ENCODE measurements around the gene CEP89.
"Not testable (repeated sequence)": the region's sequence is repeated elsewhere in the genome, so short reads cannot be mapped to it uniquely, and the experiment has no call there.

The CEP89 gene

GRCh38 chr19:32869966-32870573 lies 101.7 kb downstream of the CEP89 start:
- DNase-seq, result no peak

- no peak for DNase-seq
Measured at GRCh38 chr19:32869369-32869965, 102.3 kb downstream of the CEP89 start, which contains the start of gene SLC7A9. Gene SLC7A9, minus strand, starts transcription at chr19:32869767. Its CDS starts 1,233 bp downstream, at chr19:32868534.

GRCh38 chr19:32868206-32868950 lies 103.4 kb downstream of the CEP89 start:
- DNase-seq, result no peak

- not testable (repeated sequence) for DNase-seq
Measured at GRCh38 chr19:32867436-32867835, 104.3 kb downstream of the CEP89 start.

- DNase-seq, result no peak
Measured at GRCh38 chr19:32866564-32867265, 105.0 kb downstream of the CEP89 start.

- no peak for DNase-seq
Measured at GRCh38 chr19:32866061-32866460, 105.7 kb downstream of the CEP89 start.

- no peak for DNase-seq
Measured at GRCh38 chr19:32865326-32865725, 106.4 kb downstream of the CEP89 start.

- DNase-seq, result no peak
Measured at GRCh38 chr19:32864318-32865007, 107.3 kb downstream of the CEP89 start.

GRCh38 chr19:32863841-32864240 lies 107.9 kb downstream of the CEP89 start:
- no peak for DNase-seq

- no peak for DNase-seq
Measured at GRCh38 chr19:32863301-32863700, 108.5 kb downstream of the CEP89 start.

- no peak for DNase-seq
Measured at GRCh38 chr19:32862741-32863140, 109.0 kb downstream of the CEP89 start.

- DNase-seq, result no peak
Measured at GRCh38 chr19:32862173-32862572, 109.6 kb downstream of the CEP89 start.

GRCh38 chr19:32861596-32861995 lies 110.2 kb downstream of the CEP89 start:
- no peak for DNase-seq

- no peak for DNase-seq
Measured at GRCh38 chr19:32859591-32859990, 112.2 kb downstream of the CEP89 start.

- no peak for DNase-seq
Measured at GRCh38 chr19:32858559-32858958, 113.2 kb downstream of the CEP89 start.

GRCh38 chr19:32858155-32858554 lies 113.6 kb downstream of the CEP89 start:
- DNase-seq, result no peak

GRCh38 chr19:32857584-32857983 lies 114.2 kb downstream of the CEP89 start:
- no peak for DNase-seq

- DNase-seq, result not testable (repeated sequence)
Measured at GRCh38 chr19:32856818-32857217, 114.9 kb downstream of the CEP89 start.

- no peak for DNase-seq
Measured at GRCh38 chr19:32852216-32852615, 119.5 kb downstream of the CEP89 start.

GRCh38 chr19:32848035-32848434 lies 123.7 kb downstream of the CEP89 start:
- not testable (repeated sequence) for DNase-seq

- no peak for DNase-seq
Measured at GRCh38 chr19:32843716-32844245, 128.0 kb downstream of the CEP89 start.
